ENCODE data around the gene DLGAP4.

Gene DLGAP4

DNA sequence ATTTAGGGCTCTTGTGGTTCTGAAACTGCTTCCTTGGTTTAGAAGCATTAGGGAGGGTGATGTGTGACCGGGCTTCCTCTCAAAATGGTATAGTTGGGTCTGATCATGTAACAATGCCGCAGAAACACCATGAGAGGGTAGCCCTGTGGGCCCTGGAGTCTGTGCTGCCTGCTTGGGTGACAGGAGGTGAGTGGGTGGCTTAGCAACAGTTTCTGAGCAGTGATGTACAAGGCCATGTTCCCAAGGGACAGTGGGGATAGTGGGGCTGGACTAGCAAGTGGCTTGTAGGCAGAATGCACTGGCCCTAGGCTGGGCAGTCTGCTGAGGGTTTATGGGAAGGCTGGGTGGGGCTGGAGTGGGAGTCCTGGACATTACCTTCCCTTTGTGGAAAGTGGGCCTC is 128.2 kb downstream of the DLGAP4 start:
- TF ChIP-seq, protein P1, sequence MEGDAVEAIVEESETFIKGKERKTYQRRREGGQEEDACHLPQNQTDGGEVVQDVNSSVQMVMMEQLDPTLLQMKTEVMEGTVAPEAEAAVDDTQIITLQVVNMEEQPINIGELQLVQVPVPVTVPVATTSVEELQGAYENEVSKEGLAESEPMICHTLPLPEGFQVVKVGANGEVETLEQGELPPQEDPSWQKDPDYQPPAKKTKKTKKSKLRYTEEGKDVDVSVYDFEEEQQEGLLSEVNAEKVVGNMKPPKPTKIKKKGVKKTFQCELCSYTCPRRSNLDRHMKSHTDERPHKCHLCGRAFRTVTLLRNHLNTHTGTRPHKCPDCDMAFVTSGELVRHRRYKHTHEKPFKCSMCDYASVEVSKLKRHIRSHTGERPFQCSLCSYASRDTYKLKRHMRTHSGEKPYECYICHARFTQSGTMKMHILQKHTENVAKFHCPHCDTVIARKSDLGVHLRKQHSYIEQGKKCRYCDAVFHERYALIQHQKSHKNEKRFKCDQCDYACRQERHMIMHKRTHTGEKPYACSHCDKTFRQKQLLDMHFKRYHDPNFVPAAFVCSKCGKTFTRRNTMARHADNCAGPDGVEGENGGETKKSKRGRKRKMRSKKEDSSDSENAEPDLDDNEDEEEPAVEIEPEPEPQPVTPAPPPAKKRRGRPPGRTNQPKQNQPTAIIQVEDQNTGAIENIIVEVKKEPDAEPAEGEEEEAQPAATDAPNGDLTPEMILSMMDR (IDR thresholded peaks at IDR 0.05; ENCODE audit: low read depth, low read length) = no peak
- no peak for DNase-seq (ENCODE audit: low read depth, low spot score)
- H3K4me3 ChIP-seq (ENCODE audit: low read depth, low read length) = no peak overlapping the region
- in situ Hi-C loops (cut with HindIII; ENCODE audit: low sequenced_read_pairs) = no loop called here

DNA sequence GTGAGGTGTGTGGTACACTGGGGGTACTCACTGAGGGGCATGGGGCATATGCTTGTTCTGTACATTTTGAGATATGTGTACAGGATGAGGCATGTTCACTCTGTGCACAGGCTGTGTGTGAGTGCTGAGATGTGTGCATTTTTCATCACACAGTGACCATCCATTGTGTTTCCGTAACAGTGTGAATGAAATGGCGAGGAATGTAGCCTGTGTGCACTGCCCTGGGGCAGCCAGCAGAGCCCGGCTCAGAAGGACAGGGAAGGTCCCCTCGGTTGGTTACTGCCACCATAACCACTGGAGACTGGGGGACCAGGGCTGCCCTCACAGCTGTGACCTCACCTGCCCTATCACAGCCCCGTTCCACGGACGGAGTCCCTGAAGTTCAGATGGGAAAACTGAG is 129.0 kb downstream of the DLGAP4 start:
- in situ Hi-C loops (cut with HindIII; ENCODE audit: low sequenced_read_pairs) = no loop called here
- TF ChIP-seq, protein P1 (IDR thresholded peaks at IDR 0.05; ENCODE audit: low read depth, low read length) = no peak
- no peak for DNase-seq (ENCODE audit: low read depth, low spot score)
- no peak overlapping the region for H3K4me3 ChIP-seq (ENCODE audit: low read depth, low read length)

DNA sequence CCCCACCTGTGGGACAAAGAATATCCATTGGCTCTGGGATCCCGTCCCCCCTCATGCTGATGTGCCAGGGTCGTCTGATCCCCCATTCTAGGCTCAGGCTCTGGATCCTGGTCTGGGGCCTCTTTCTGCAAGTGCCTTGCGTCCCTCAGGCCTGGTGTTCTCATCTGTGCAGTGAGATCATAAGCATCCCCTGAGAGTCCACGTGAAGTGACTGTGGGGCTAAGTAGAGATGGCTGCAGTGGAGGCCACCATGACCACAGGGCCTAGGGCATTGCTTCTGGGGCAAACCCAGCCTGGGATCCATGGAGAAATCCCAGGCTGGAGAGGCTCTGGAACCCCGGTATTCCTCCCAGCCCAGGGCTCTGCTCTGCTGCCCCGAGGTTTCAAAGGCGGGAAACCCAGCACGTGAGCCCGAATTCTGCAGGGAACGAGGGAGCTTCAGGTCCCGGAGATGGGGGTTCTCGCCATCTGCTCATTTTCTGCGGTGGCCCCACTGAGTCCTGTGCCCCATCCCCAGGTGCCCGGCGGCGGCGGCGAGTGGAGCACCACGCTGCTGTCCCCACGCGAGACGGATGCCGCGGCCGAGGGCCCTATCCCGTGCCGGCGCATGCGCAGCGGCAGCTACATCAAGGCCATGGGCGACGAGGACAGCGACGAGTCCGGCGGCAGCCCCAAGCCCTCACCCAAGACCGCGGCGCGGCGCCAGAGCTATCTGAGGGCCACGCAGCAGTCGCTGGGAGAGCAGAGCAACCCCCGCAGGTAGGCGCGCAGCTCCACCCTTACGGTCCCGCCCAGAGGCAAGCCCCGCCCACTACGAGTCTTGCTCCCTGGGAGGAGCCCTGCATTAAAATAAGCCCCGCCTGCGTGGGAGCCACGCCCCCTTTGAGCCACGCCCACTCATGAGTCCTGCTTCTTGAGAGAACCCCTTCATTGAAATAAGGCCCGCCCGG is 129.7 kb downstream of the DLGAP4 start:
- in situ Hi-C loops (cut with HindIII; ENCODE audit: low sequenced_read_pairs) = no loop called here
- TF ChIP-seq, protein P1 (IDR thresholded peaks at IDR 0.05; ENCODE audit: low read depth, low read length) = no peak
- peak overlapping the region; percentile 28 for H3K4me3 ChIP-seq (ENCODE audit: low read depth, low read length)
- DNase-seq (ENCODE audit: low read depth, low spot score) = peak; percentile 65

DNA sequence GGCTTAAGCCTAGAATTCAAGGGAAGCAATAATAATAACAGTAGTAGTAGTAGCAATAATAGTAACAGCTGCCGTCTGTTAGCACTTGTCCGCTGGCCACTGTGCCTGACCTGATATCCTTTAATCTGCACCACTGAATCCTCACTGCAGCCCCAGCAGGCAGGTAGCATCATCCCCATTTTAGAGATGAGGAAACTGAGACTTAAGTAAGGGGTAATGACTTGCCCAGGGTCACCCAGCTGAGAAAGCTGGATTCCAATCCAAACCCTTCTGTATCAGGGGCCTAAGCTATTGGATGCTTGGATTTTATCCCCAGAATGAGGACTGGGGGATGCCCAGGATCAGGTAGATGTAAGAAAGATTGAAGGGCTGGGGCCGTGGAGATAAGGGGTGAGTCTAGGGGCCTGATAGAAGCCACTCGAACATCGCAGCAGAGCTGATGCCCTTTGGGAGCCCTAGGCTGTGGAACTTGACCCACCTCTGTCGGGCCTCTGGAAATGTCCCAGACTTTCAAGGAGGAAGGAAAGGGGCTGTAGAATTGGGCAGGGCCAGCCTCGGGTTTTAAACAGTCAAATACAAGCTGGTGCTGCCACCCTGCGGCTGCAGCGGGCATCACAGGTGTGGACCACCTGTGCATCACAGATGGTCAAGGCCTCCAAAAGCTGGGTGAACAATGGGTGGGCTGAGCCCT is 133.0 kb downstream of the DLGAP4 start:
- H3K4me3 ChIP-seq (ENCODE audit: low read depth, low read length) = no peak overlapping the region
- in situ Hi-C loops (cut with HindIII; ENCODE audit: low sequenced_read_pairs) = no loop called here
- DNase-seq (ENCODE audit: low read depth, low spot score) = peak; percentile 42
- TF ChIP-seq, protein P1 (IDR thresholded peaks at IDR 0.05; ENCODE audit: low read depth, low read length) = peak; percentile 92

DNA sequence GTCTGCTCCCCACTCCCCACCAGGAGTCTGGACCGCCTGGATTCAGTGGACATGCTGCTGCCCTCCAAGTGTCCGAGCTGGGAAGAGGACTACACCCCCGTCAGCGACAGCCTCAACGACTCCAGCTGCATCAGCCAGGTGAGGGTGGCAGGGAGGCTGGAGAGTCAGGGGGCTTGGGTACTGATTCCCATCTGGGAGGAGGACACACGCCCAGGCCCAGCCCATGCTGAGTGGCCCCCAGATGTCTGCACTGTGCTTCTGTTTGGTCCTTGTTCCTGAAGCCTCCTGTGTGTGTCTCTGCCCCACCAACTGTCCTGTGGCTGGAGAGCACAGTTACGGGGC is 133.6 kb downstream of the DLGAP4 start:
- in situ Hi-C loops (cut with HindIII; ENCODE audit: low sequenced_read_pairs) = no loop called here
- H3K4me3 ChIP-seq (ENCODE audit: low read depth, low read length) = no peak overlapping the region
- DNase-seq (ENCODE audit: low read depth, low spot score) = no peak
- TF ChIP-seq, protein P1 (IDR thresholded peaks at IDR 0.05; ENCODE audit: low read depth, low read length) = no peak

DNA sequence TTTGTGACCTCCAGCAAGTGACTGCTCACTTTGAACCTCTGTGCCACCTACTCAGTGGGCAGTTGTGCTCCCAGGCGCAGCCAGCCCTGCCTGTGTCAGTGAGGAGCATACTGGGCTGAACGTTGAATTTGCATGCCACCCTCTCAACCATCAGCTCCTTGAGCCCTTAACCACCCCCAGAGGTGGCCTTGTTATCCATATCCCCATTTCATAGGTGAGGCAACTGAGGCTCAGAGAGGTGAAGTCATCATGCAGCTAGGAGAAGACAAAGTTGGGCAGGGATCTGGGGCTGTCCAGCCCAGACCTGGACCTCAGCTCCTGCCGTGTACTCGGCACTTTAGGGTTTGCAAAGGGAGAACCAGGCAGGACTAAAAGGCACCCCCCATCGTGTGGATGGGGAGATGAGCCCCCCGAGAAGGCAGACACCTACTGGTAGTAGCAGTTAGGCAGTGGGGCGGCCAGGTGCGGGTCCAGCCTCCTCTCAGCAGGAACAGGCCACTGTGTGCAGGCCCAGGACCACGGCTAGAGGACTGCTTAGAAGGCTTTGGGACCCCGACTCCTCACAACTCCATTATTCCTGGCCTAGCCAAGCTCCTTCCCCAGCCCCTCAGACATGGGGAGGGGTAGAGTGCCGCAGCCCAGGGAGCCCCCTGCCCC is 134.4 kb downstream of the DLGAP4 start:
- DNase-seq (ENCODE audit: low read depth, low spot score) = no peak
- TF ChIP-seq, protein P1 (IDR thresholded peaks at IDR 0.05; ENCODE audit: low read depth, low read length) = no peak
- in situ Hi-C loops (cut with HindIII; ENCODE audit: low sequenced_read_pairs) = no loop called here
- H3K4me3 ChIP-seq (ENCODE audit: low read depth, low read length) = no peak overlapping the region

All from astrocyte of the spinal cord (primary cell).